Astrocyte of the cerebellum (primary cell): ENCODE measurements around the gene EBP.

Source experiments
- DNase-seq: peaks from one replicate; pipeline ENCODE4 v3.0.0-alpha.2; 2011; ENCODE audit warnings: low read depth
- H3K4me3 ChIP-seq: 2 replicates; pipeline ENCODE4 v1.5.1; 2011; ENCODE audit warnings: mild to moderate bottlenecking, low read depth, low read length, moderate library complexity
- in situ Hi-C: cut with HindIII; loops from 2 replicates; pipeline ENCODE4 v1.10.0; 2017; ENCODE audit warnings: low sequenced_read_pairs
- TF ChIP-seq, protein P1 (sequence below): IDR thresholded peaks from 2 replicates; pipeline ENCODE4 v1.5.1; 2012; ENCODE audit warnings: low read length, low read depth, moderate library complexity, mild to moderate bottlenecking; ENCODE audit errors: missing control alignments

Gene EBP

DNA sequence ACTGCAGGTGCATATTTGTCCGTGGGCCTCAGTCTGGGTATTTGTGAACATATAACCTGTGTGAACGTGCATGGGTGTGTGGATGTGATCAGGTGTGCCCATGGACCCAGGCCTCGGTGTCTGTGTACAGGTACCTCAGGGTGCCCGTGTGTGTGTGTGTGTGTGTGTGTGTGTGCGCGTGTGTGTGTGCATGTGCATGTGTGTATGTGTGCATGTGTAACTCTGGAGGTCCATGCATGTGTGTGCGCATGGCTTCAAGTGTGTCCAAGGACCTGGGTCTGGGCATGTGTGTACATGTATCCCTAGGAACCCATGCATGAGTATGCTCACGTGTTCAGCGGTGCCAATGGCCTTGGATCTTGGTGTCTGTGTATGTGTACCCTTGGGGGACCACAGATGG, 29.8 kb upstream of the EBP start:
- DNase-seq = no peak
- in situ Hi-C loops = no loop called here
- TF ChIP-seq, protein P1, sequence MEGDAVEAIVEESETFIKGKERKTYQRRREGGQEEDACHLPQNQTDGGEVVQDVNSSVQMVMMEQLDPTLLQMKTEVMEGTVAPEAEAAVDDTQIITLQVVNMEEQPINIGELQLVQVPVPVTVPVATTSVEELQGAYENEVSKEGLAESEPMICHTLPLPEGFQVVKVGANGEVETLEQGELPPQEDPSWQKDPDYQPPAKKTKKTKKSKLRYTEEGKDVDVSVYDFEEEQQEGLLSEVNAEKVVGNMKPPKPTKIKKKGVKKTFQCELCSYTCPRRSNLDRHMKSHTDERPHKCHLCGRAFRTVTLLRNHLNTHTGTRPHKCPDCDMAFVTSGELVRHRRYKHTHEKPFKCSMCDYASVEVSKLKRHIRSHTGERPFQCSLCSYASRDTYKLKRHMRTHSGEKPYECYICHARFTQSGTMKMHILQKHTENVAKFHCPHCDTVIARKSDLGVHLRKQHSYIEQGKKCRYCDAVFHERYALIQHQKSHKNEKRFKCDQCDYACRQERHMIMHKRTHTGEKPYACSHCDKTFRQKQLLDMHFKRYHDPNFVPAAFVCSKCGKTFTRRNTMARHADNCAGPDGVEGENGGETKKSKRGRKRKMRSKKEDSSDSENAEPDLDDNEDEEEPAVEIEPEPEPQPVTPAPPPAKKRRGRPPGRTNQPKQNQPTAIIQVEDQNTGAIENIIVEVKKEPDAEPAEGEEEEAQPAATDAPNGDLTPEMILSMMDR = no peak

DNA sequence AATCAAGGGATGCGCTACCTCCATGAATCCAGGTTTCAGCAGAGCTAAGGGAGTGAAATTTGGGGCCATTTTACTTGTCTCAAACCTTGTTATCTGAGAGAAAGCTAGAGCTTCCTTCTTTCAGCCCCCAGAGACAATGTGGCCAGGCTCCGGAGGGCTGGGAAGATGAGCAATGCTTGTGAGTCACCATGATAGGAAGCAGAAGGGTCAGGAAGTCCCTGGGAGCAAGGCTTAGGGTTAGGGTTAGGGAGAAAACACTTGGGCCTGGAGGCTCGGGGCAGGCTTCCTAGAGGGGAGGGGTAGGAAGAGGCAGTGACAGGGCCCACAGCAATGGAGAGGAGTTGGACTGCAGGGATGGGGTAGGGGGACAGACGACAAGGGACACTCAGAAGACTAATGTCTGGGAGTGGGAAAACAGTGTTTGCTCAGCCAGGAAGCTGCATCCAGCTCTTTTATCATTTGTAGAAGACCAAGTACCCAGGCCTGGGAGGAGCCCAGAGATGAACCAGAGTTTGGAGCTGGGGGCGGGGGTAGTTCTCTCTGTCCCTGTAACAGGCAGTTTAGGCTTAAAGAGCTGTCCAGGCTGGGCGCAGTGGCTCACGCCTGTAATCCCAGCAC, 29.2 kb upstream of the EBP start:
- DNase-seq = no peak
- TF ChIP-seq, protein P1 = no peak
- H3K4me3 ChIP-seq = no peak overlapping the region
- in situ Hi-C loops = no loop called here

More for the DNA sequence above, 29.8 kb upstream of the EBP start:
- no peak overlapping the region for H3K4me3 ChIP-seq

DNA sequence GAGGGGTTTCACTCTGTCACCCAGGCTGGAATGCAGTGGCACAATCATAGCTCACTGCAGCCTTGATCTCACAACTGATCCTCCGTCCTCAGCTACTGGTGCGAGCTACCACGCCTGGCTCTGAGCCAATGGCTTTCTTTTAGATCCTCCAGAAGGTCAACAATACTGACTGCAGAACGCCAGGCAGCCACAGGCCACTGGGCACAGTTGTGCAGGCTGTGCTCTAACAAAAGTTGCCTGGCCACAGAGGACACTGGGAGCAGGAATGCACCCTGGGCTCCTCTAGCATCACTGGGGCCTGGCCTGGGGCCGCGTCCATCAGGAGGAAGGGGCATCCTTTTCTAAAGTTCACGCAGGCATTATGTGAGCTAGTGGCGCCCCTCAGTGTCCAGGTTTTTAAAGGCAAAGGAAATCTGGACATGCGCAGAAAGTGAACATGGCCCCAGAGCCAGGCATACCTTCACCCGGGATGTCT, 27.7 kb upstream of the EBP start:
- DNase-seq = no peak
- in situ Hi-C loops = no loop called here
- no peak overlapping the region for H3K4me3 ChIP-seq
- TF ChIP-seq, protein P1 = peak; percentile 37

DNA sequence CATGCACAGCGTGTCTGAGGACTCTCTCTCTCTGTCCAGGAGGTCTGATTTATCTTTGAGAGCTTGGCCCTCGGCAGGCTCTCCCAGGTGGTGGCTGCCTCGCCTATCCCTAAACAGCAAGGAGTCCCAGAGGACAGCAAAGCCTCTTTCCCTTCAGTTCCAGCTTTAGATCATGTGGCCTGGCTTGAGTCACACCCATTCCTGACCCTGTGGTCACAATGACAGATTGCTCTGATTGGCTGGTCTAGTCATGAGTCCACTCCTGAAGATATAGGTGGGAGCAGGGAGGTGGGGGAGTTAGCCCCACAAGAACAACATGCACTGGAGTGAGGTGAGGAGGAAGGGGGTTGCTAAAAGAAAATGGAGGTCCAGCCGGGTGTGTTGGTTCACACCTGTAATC, 24.9 kb upstream of the EBP start:
- in situ Hi-C loops = no loop called here
- TF ChIP-seq, protein P1 = no peak
- H3K4me3 ChIP-seq = no peak overlapping the region
- DNase-seq = no peak

DNA sequence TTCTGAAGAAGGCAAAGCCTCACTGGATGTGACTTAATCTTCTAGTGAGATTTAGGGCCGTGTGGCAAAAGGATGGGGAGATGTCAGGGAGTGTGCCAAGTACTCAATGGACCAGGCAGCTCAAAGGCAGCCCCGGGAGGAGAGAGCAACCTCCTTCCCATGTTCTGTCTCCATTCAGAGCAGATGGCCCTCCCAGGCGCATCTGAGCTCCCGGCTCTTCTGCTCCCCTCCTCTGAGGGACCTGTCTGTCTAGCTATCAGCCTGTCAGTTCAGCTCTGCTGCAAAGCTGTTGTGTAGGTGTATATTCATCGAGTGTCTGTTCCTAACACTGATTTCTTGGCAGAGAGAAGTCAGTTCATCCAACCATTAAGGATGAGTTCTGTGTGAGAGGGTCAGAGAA, 23.7 kb upstream of the EBP start:
- no peak for DNase-seq
- no peak overlapping the region for H3K4me3 ChIP-seq
- TF ChIP-seq, protein P1 = no peak
- in situ Hi-C loops = no loop called here

DNA sequence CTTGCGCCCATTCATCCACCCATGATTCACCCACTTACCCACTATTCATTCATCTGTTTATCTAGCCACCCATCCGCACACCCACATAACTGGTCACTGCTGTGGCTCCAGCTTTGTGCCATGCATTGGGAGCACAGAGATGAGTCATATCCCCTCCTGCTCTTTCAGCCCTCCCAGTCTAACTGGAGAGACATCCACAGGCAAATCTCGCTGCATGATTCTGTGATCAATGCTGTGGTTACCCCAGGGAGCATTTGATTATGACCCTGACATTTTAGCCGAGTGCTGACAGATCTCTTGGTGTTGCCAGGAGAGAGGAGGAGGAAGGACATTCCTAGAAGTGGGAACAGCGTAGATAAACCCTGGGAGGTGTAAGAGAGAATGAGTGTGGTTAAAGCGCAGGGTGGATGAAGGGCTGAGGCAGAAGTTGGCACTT, 23.2 kb upstream of the EBP start:
- TF ChIP-seq, protein P1 = no peak
- DNase-seq = peak; percentile 24
- in situ Hi-C loops = no loop called here
- H3K4me3 ChIP-seq = no peak overlapping the region
